Measurements from ENCODE around the gene IL1RN. TPM values are rescaled to one million over a fixed set of nuclear protein-coding genes. Genes with fewer than 3 reads are reported as not detected.

IL1RN gene
- total and polyA plus RNA-seq, 10 of the 15 experiments (the other 5 are each of a cell fraction or from before 2014, with no cell fraction given), result 0.04 TPM; not detected in 7

GRCh38 chr2:113134717-113135116 lies 7.3 kb downstream of the IL1RN start:
- Histone ChIP-seq H2AFZ (ENCODE audit: control insufficient read depth, low read depth, low read length) (no peak overlapping the region), H3K9me3 (replicated peaks; ENCODE audit: control insufficient read depth, insufficient read depth, low read length) (no peaks in the 10 kb centered on the region), H3K27me3 (replicated peaks in 1 of 2; ENCODE audit: control insufficient read depth in 2 of 2, insufficient read depth in 2 of 2, low read length in 1 of 2) (no peaks in the 10 kb centered on the region; a peak in 1 of 4 replicates), H3K36me3 (ENCODE audit: control insufficient read depth in 2 of 2, insufficient read depth in 2 of 2, low read length in 1 of 2) (no peaks in the 10 kb centered on the region), H3K27ac (ENCODE audit: control insufficient read depth, insufficient read depth) (no peak overlapping the region), H3K4me3 (no peak overlapping the region), H3K9ac (ENCODE audit: control insufficient read depth, insufficient read depth, low read length) (no peak overlapping the region), H3K79me2 (ENCODE audit: control insufficient read depth, insufficient read depth, low read length) (no peaks in the 10 kb centered on the region), H4K20me1 (ENCODE audit: control insufficient read depth, insufficient read depth) (no peaks in the 10 kb centered on the region), H3K4me2 (ENCODE audit: control insufficient read depth, insufficient read depth) (no peak overlapping the region), H3K4me1 (ENCODE audit: control insufficient read depth, insufficient read depth, low read length) (peaks cover 4% of the 10 kb centered on the region; the same call in 1 of the 2 replicates)
- POLR2A ChIA-PET, result interaction anchor here (1.0 kb wide), 2 partner anchors 40 to 64 kb away, joined by 4 to 6 read pairs; no protein-coding TSS in a partner anchor
- CTCF ChIA-PET, result interaction anchor here (0.7 to 11.0 kb wide), 13 partner anchors 8 to 256 kb away, joined by 3 to 195 read pairs (median 7); partner anchors contain the start of gene PSD4
- DNase-seq (ENCODE audit: low read depth, low spot score) (no peak), FAIRE-seq (no peak), ATAC-seq (no peak)
- in situ Hi-C loops (cut with MboI) (loop anchor here (5.0 kb wide), 1 partner anchor 238 kb away; no protein-coding TSS in a partner anchor), intact Hi-C loops (cut with micrococcal nuclease; ENCODE audit: unreplicated experiment) (no loop called here)
- no TSS peak for BruUV-seq (replicated peaks)
- TF ChIP-seq SMAD5 (IDR thresholded peaks at IDR 0.05; ENCODE audit: low read depth) (no peak), BCLAF1 (IDR thresholded peaks at IDR 0.05) (no peak), SIN3A (IDR thresholded peaks at IDR 0.05; ENCODE audit: low read depth, low read length) (no peak), RELB (IDR thresholded peaks at IDR 0.05; ENCODE audit: low read depth) (no peak), PML (IDR thresholded peaks at IDR 0.05; ENCODE audit: low read length) (no peak), RBBP5 (conservative IDR thresholded peaks at IDR 0.05) (no peak), CBX5 (IDR thresholded peaks at IDR 0.05; ENCODE audit: low read depth) (no peak), HDAC6 (IDR thresholded peaks at IDR 0.05; ENCODE audit: unreplicated experiment) (no peak), EP300 (IDR thresholded peaks at IDR 0.05; ENCODE audit: borderline replicate concordance in 1 of 2, control insufficient read depth in 1 of 2, low read depth in 2 of 2, low read length in 2 of 2) (no peak), NRF1 (conservative IDR thresholded peaks at IDR 0.05; ENCODE audit: low read depth, low read length) (no peak), IRF3 (IDR thresholded peaks at IDR 0.05) (no peak), ATF7 (IDR thresholded peaks at IDR 0.05; ENCODE audit: low read depth) (no peak), IRF5 (IDR thresholded peaks at IDR 0.05; ENCODE audit: borderline replicate concordance) (no peak)
- RAD21 ChIA-PET (ENCODE audit: unreplicated experiment), result interaction anchor here (1.1 to 6.5 kb wide), 6 partner anchors 40 to 256 kb away, joined by 3 to 75 read pairs (median 6); partner anchors contain the start of gene PSD4
- SMC1A ChIA-PET (ENCODE audit: uncharacterized antibody, unreplicated experiment), result interaction anchor here (0.9 to 4.0 kb wide), 10 partner anchors 12 to 235 kb away, joined by 3 to 14 read pairs (median 4); no protein-coding TSS in a partner anchor

Data from GM12878 (cell line).